Parathyroid adenoma (tissue), 2 donors: ENCODE measurements around the gene TNFRSF21.

Experiments
- H2AFZ ChIP-seq: fragments of 300-600 bp; sonication (generic); one replicate; pipeline ENCODE4 v1.7.0; 2017; ENCODE audit warnings: antibody characterized with exemption, mild to moderate bottlenecking
- H3K27ac ChIP-seq: fragments of 300-600 bp; sonication (generic); one replicate; pipeline ENCODE4 v1.7.0; 2017
- H3K27me3 ChIP-seq: fragments of 300-600 bp; sonication (generic); one replicate; pipeline ENCODE4 v1.7.0; 2017; ENCODE audit warnings: low read length; ENCODE audit not compliant: control insufficient read depth, insufficient read depth
- H3K36me3 ChIP-seq: fragments of 300-600 bp; sonication (generic); one replicate; pipeline ENCODE4 v1.7.0; 2017; ENCODE audit warnings: low read length; ENCODE audit not compliant: control insufficient read depth, insufficient read depth
- H3K4me1 ChIP-seq: fragments of 300-600 bp; sonication (generic); one replicate; pipeline ENCODE4 v1.7.0; 2017; ENCODE audit warnings: control low read depth
- H3K4me2 ChIP-seq: fragments of 300-600 bp; sonication (generic); one replicate; pipeline ENCODE4 v1.7.0; 2017; ENCODE audit warnings: low read length
- H3K4me3 ChIP-seq: fragments of 300-600 bp; sonication (generic); one replicate; pipeline ENCODE4 v1.7.0; 2017; ENCODE audit warnings: low read depth, low read length
- H3K79me2 ChIP-seq: fragments of 300-600 bp; sonication (generic); one replicate; pipeline ENCODE4 v1.7.0; 2017; ENCODE audit warnings: control low read depth
- H3K9ac ChIP-seq: fragments of 300-600 bp; sonication (generic); one replicate; pipeline ENCODE4 v1.7.0; 2017; ENCODE audit warnings: mild to moderate bottlenecking
- H3K9me3 ChIP-seq: fragments of 300-600 bp; sonication (generic); one replicate; pipeline ENCODE4 v1.7.0; 2017; ENCODE audit warnings: low read length; ENCODE audit not compliant: control insufficient read depth
- TF ChIP-seq, protein P1 (sequence below): fragments of 300-600 bp; sonication (generic); IDR thresholded peaks from one replicate; pipeline ENCODE4 v1.7.0; 2017; ENCODE audit warnings: antibody characterized with exemption, mild to moderate bottlenecking
- donor health status: primary hyperparathyroidism.

TNFRSF21 gene

DNA sequence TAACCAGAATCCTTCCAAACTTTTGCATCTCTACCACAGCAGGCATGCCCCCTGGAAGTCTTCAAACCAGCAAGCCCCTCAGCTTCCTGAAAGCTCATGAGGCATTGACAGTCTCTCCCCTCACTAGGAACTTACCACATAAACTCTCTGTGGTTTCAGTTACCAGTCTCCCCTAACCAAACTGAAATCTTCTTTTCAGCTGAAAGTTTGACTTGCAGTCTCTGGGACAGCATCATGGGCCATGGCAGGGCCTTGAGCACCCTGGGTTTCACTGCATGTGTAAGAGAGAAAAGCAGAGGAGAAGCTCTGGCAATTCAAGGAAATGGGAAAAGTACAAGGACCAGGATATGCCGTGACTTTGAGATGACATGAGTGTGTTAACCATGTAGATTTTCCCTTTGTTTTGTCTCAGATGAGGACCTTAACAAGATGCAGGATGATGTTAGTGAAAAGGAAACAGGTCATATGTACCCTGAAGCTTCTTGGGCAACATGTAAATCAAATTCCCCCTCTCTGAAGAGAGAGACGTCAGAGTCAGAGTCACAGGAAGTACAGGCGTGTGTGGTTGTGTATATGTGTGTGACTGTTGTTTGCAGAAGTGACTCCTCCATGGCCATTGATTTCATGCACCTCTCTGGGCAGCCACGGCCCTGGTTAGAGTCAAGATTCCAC is 106.3 kb downstream of the TNFRSF21 start:
- Histone ChIP-seq H2AFZ (no peak overlapping the region), H3K27me3 (no peaks in the 10 kb centered on the region), H3K4me2 (no peak overlapping the region), H3K9me3 (no peaks in the 10 kb centered on the region), H3K4me1 (no peaks in the 10 kb centered on the region), H3K4me3 (no peak overlapping the region), H3K79me2 (no peaks in the 10 kb centered on the region), H3K27ac (no peak overlapping the region), H3K36me3 (no peaks in the 10 kb centered on the region), H3K9ac (no peak overlapping the region)
- TF ChIP-seq, protein P1, sequence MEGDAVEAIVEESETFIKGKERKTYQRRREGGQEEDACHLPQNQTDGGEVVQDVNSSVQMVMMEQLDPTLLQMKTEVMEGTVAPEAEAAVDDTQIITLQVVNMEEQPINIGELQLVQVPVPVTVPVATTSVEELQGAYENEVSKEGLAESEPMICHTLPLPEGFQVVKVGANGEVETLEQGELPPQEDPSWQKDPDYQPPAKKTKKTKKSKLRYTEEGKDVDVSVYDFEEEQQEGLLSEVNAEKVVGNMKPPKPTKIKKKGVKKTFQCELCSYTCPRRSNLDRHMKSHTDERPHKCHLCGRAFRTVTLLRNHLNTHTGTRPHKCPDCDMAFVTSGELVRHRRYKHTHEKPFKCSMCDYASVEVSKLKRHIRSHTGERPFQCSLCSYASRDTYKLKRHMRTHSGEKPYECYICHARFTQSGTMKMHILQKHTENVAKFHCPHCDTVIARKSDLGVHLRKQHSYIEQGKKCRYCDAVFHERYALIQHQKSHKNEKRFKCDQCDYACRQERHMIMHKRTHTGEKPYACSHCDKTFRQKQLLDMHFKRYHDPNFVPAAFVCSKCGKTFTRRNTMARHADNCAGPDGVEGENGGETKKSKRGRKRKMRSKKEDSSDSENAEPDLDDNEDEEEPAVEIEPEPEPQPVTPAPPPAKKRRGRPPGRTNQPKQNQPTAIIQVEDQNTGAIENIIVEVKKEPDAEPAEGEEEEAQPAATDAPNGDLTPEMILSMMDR = no peak

DNA sequence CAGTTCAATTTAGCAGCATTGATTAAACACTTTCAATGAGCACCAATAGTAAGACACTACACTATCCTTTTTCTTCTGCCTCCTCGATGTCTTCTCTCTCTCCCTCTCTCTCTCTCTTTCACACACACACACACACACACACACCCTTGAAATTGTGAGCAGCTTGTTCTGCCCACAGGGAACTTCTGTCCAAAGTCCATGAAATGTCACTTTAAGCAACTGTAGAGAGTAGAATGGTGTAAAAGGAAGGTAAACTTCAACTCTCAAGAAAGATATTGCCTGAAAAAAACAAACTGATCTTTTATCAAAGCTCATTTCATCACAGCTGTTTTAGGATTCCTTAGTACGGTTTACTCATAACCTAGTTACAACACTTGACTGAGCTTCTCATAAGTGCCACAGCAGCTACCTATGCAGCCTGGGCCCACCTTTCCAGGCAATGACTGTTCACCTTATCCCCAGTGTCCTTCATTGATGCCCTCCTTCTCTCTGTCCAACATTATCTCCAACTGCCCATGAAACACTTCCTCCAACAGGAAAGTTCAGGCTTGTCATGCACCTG is 107.0 kb downstream of the TNFRSF21 start:
- Histone ChIP-seq H2AFZ (no peak overlapping the region), H3K4me3 (no peak overlapping the region), H3K4me2 (no peak overlapping the region), H3K9ac (no peak overlapping the region), H3K9me3 (no peaks in the 10 kb centered on the region), H3K27me3 (no peaks in the 10 kb centered on the region), H3K4me1 (no peaks in the 10 kb centered on the region), H3K79me2 (no peaks in the 10 kb centered on the region), H3K27ac (no peak overlapping the region), H3K36me3 (no peaks in the 10 kb centered on the region)
- TF ChIP-seq, protein P1 = no peak

DNA sequence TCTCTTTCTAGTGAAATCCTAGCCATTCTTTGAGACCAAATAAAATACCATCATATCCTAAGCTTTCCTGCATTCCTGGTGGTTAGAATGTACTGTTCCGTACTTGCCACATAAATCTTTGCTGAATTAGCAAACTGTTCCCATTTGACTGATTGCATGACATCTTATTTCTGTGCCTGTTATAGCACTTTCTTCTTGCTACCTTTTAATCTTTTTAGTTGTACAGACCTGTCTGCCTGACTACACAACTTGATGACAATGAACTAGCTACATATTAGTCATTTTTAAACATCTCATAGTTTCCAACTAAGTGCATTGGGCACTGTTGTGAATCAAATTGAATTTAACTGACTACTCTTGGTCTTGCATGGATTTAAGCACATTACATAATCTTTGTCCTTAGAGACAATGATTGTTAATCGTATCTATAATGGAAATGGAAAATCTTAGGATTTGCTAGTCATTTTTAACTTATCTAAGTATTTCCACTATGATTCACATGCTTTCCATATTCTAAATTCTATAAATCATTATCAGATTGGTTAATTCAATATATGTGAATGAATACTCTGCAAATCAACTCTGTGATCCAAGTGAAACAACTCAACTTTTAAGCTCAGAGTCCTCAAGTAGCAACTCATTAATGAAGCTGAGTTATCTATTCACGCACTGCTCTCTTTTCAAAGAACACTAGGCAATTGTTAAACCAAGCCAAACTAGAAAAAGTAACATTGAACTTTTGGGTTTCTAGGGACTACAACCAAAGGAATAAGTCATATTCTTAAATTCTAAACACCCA is 109.0 kb downstream of the TNFRSF21 start:
- no peaks in the 10 kb centered on the region for H3K36me3 ChIP-seq
- TF ChIP-seq, protein P1 = no peak
- no peaks in the 10 kb centered on the region for H3K79me2 ChIP-seq
- no peak overlapping the region for H3K4me3 ChIP-seq
- H2AFZ ChIP-seq = no peak overlapping the region
- H3K9me3 ChIP-seq = no peaks in the 10 kb centered on the region
- H3K4me2 ChIP-seq = no peak overlapping the region
- no peaks in the 10 kb centered on the region for H3K27me3 ChIP-seq
- H3K9ac ChIP-seq = no peak overlapping the region
- H3K4me1 ChIP-seq = no peaks in the 10 kb centered on the region
- H3K27ac ChIP-seq = no peak overlapping the region

DNA sequence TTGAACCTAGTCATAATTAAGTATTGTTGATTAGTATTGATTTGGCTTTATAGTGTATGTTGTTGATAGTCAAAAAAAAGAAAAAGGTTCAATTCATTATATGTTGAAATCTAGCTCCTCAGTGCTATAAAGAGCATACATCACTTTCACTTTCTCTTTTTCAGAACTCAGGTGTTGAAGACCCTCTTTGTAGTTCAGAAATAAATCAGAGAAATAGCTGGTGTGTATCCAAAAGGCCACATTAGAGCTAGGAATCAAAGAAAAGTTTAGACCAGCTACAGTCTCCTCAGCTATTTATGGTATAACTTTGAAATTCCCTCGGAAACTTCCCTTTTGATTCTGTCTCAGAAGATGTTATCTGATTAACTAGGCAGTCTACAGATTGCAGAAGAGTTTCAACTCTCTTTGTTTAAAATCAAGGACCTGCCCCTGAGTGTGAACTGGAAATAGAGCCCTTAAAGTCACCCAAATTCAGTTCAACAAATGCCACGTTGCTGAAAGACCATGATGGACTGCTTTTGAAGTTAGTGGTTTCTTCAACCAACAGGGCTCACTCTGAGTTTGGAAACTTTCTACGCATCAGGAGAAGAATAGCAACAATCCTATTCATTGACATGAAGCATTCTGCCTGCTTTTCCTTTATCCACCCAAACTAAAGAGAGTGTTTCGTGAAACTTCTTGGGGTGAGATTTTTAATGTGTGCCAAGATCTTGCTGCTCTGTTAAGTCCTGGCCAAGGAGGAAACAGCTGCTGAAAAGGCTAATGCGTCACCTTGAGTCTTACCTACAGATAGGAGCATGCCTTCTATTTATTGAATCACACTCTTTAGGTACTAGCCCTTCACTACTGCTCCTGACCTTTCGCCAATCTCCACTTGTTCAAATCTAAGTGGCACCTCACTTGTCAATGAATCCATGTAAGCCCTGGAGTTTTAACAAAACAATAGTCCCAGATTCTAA is 111.7 kb downstream of the TNFRSF21 start:
- H3K4me3 ChIP-seq = no peak overlapping the region
- H3K27ac ChIP-seq = no peak overlapping the region

More for the DNA sequence above, 111.7 kb downstream of the TNFRSF21 start:
- H3K9me3 ChIP-seq = no peaks in the 10 kb centered on the region
- no peaks in the 10 kb centered on the region for H3K4me1 ChIP-seq
- H2AFZ ChIP-seq = peak overlapping the region; percentile 31
- peak overlapping the region; percentile 15 for H3K4me2 ChIP-seq
- no peaks in the 10 kb centered on the region for H3K36me3 ChIP-seq
- H3K9ac ChIP-seq = no peak overlapping the region
- H3K27me3 ChIP-seq = no peaks in the 10 kb centered on the region
- TF ChIP-seq, protein P1 = no peak
- H3K79me2 ChIP-seq = no peaks in the 10 kb centered on the region
